A673 (cell line): Measurements from ENCODE around the gene C2CD4B. TPM values are rescaled to one million over a fixed set of nuclear protein-coding genes. Genes with fewer than 3 reads are reported as not detected.

Experiments
- BruUV-seq: library from RNA; stranded (reverse); fragments of 400-500 nt; replicated peaks from 2 replicates; lab custom pipeline; 2021; lab: Mats Ljungman, UMichigan
- CTCF ChIA-PET: fragments of 300-600 bp; sonication (Branson Sonifier 250); formaldehyde crosslinking; loops from one replicate; lab custom pipeline; 2022; ENCODE audit warnings: antibody characterized with exemption; lab: Charles Lee
- POLR2A ChIA-PET: fragments of 300-600 bp; sonication (Branson Sonifier 250); formaldehyde crosslinking; loops from one replicate; lab custom pipeline; 2022; ENCODE audit warnings: antibody characterized with exemption; ENCODE audit not compliant: low non-redundant PET; lab: Charles Lee
- DNase-seq: peaks from one replicate; pipeline ENCODE4 v3.0.0-alpha.2; 2015; ENCODE audit warnings: low spot score
- H3K27ac ChIP-seq: fragments of 200-600 bp; sonication (generic); 2 replicates; pipeline ENCODE4 v1.5.1; 2016; ENCODE audit warnings: mixed run types, low read depth, mild to moderate bottlenecking, mixed read lengths, antibody characterized with exemption, low read length; ENCODE audit not compliant: poor library complexity, severe bottlenecking
- H3K27me3 ChIP-seq: fragments of 200-600 bp; sonication (generic); replicated peaks from 2 replicates; pipeline ENCODE4 v1.6.1; 2017; ENCODE audit warnings: mixed run types, low read depth, mild to moderate bottlenecking, mixed read lengths, antibody characterized with exemption, low read length; ENCODE audit not compliant: insufficient read depth, poor library complexity
- H3K36me3 ChIP-seq: fragments of 200-600 bp; sonication (generic); 2 replicates; pipeline ENCODE4 v1.6.1; 2016; ENCODE audit warnings: mixed run types, mild to moderate bottlenecking, mixed read lengths, antibody characterized with exemption, low read length; ENCODE audit not compliant: insufficient read depth, poor library complexity, severe bottlenecking
- H3K4me1 ChIP-seq: fragments of 200-600 bp; sonication (generic); 2 replicates; pipeline ENCODE4 v1.6.1; 2017; ENCODE audit warnings: mixed run types, mild to moderate bottlenecking, mixed read lengths, antibody characterized with exemption, low read length; ENCODE audit not compliant: insufficient read depth, poor library complexity, severe bottlenecking
- H3K4me3 ChIP-seq: fragments of 200-600 bp; sonication (generic); 2 replicates; pipeline ENCODE4 v1.5.1; 2016; ENCODE audit warnings: low read depth, mixed run types, mild to moderate bottlenecking, mixed read lengths, low read length; ENCODE audit not compliant: poor library complexity, severe bottlenecking
- H3K9me3 ChIP-seq: fragments of 200-600 bp; sonication (generic); 2 replicates; pipeline ENCODE4 v1.6.1; 2016; ENCODE audit warnings: mixed run types, low read depth, mild to moderate bottlenecking, mixed read lengths, antibody characterized with exemption, low read length; ENCODE audit not compliant: poor library complexity, severe bottlenecking
- EZH2 ChIP-seq: fragments of 200-600 bp; sonication (generic); IDR thresholded peaks from 2 replicates; pipeline ENCODE4 v1.6.1; 2017; ENCODE audit warnings: borderline replicate concordance, low read depth, mild to moderate bottlenecking, mixed read lengths, antibody characterized with exemption, low read length; ENCODE audit not compliant: poor library complexity, severe bottlenecking
- intact Hi-C: fragments of 100-400 bp; cut with micrococcal nuclease; formaldehyde crosslinking; loops from one replicate; pipeline ENCODE4 v1.10.0; 2022; ENCODE audit not compliant: unreplicated experiment
- total RNA-seq: library from RNA; stranded (reverse); gene quantifications from 2 replicates; pipeline ENCODE4 v1.2.3, GENCODE V29; 2021
- TF ChIP-seq, protein P1 (sequence below): fragments of 300-800, 200-600 bp; sonication (generic); conservative IDR thresholded peaks from 2 replicates; pipeline ENCODE4 v1.5.1; 2017; ENCODE audit warnings: low read depth, mild to moderate bottlenecking, antibody characterized with exemption, low read length, moderate library complexity, mixed read lengths

The C2CD4B gene
- total RNA-seq, 1 experiment from 2014 or later: 0.54 TPM

DNA sequence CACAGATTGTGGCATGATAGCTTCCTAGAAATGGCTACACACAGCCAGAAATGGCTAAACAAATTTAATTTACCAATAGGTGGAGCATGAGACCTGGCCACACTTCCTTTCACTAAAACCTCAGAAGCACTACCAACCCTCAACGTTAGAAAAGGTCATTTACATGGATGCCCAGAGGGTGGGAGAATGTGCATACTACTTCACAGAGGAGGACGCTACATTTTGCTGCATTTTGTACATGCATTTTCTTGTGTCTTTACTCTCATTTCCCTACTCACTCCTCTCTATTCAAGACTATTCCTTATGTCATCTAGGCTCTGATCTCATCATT, 40.1 kb downstream of the C2CD4B start:
- H3K27me3 ChIP-seq: no peaks in the 10 kb centered on the region
- no TSS peak for BruUV-seq
- POLR2A ChIA-PET: no interaction called here
- no peaks in the 10 kb centered on the region for H3K9me3 ChIP-seq
- intact Hi-C loops: loop anchor here (5.0 kb wide), 1 partner anchor 53 kb away; no protein-coding TSS in a partner anchor
- TF ChIP-seq EZH2: no peak
- TF ChIP-seq, protein P1, sequence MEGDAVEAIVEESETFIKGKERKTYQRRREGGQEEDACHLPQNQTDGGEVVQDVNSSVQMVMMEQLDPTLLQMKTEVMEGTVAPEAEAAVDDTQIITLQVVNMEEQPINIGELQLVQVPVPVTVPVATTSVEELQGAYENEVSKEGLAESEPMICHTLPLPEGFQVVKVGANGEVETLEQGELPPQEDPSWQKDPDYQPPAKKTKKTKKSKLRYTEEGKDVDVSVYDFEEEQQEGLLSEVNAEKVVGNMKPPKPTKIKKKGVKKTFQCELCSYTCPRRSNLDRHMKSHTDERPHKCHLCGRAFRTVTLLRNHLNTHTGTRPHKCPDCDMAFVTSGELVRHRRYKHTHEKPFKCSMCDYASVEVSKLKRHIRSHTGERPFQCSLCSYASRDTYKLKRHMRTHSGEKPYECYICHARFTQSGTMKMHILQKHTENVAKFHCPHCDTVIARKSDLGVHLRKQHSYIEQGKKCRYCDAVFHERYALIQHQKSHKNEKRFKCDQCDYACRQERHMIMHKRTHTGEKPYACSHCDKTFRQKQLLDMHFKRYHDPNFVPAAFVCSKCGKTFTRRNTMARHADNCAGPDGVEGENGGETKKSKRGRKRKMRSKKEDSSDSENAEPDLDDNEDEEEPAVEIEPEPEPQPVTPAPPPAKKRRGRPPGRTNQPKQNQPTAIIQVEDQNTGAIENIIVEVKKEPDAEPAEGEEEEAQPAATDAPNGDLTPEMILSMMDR: no peak
- H3K27ac ChIP-seq: peak overlapping the region; percentile 64
- H3K4me1 ChIP-seq: peaks cover 33% of the 10 kb centered on the region
- H3K4me3 ChIP-seq: no peak overlapping the region
- CTCF ChIA-PET: interaction anchor here (0.8 kb wide), 1 partner anchor 65 kb away, joined by 3 read pairs; the partner anchor contains the start of gene VPS13C
- no peak for DNase-seq
- no peaks in the 10 kb centered on the region for H3K36me3 ChIP-seq

DNA sequence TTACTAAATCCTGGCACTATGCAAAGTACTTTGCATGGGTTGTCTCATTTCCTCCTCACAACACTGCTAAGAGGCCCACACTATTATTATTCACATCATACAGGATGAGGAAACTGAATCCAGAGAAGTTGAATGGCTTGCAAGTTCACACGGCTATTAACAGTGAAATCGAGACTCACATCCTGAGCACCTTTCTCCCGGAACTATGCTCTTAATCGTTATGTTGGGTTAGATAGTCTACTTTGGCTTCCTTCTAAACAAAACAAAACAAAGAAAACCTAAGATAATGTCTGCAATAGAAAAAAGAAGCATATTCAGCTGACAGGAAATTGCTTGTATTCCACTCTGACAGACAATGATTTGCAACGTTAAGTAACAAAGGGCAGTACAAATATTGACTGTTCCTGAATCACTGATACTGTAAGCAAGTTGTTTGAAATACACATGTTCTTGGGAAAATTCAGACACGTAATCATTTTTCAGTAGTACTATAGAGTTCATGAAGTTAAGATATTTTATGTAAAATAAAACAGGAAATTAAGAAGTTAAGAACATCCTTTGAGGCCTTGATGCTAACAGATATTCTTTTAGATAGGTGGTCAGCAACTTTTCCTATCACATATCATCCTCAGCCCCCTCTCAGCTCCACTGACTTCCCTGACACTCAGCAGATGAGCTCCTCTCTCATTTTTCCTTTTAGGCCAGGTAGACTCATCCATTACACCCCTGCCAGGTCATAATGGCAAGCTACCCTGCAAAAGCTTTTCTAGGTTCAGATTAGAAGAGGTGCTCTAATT, 40.7 kb downstream of the C2CD4B start:
- Histone ChIP-seq H3K36me3 (no peaks in the 10 kb centered on the region), H3K9me3 (no peaks in the 10 kb centered on the region), H3K27me3 (no peaks in the 10 kb centered on the region), H3K4me1 (peaks cover 39% of the 10 kb centered on the region), H3K27ac (peak overlapping the region; percentile 64), H3K4me3 (no peak overlapping the region)
- TF ChIP-seq, protein P1: no peak
- no peak for TF ChIP-seq EZH2
- ChIA-PET CTCF (interaction anchor here (0.8 kb wide), 1 partner anchor 64 kb away, joined by 3 read pairs; the partner anchor contains the start of gene VPS13C), POLR2A (no interaction called here)
- BruUV-seq: no TSS peak
- peak; percentile 81 for DNase-seq
- intact Hi-C loops: no loop called here

DNA sequence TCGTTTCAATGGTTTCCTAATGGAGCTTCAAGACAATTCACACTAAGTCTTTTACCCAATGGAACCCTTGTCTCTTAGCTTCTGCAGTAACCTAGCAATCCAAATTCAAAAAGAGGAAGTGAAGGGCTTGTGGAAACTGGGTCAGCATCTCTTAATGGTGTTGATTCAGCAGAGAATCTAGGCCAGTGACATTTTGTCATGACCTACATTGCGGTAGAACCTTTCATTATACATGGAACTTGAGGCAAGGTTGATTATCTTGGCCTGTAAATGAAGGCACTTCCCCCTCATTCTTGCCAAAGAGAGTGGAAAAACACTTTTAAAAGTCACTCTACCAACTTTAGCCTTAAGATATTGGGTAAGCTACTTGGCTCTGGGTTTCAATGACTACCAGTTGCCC, 42.8 kb downstream of the C2CD4B start:
- H3K9me3 ChIP-seq: no peaks in the 10 kb centered on the region
- no peaks in the 10 kb centered on the region for H3K36me3 ChIP-seq
- DNase-seq: no peak
- intact Hi-C loops: no loop called here
- TF ChIP-seq, protein P1: no peak
- TF ChIP-seq EZH2: no peak
- no peaks in the 10 kb centered on the region for H3K27me3 ChIP-seq
- H3K4me1 ChIP-seq: peaks cover 51% of the 10 kb centered on the region
- BruUV-seq: no TSS peak
- POLR2A ChIA-PET: interaction anchor here (0.6 kb wide), 1 partner anchor 169 kb away, joined by 3 read pairs; no protein-coding TSS in a partner anchor
- no peak overlapping the region for H3K4me3 ChIP-seq
- no peak overlapping the region for H3K27ac ChIP-seq
- CTCF ChIA-PET: no interaction called here
